Measurements from ENCODE around the gene SNTB2. TPM values are rescaled to one million over a fixed set of nuclear protein-coding genes. Genes with fewer than 3 reads are reported as not detected.

Gene SNTB2
- total and polyA plus RNA-seq, 9 of the 15 experiments (the other 6 are each of a cell fraction or from before 2014, with no cell fraction given) = 1.2 to 13.7 (median 5.7) TPM

GRCh38 chr16:69311533-69312387 is 124.8 kb downstream of the SNTB2 start (continued):
- TF ChIP-seq, protein P1, sequence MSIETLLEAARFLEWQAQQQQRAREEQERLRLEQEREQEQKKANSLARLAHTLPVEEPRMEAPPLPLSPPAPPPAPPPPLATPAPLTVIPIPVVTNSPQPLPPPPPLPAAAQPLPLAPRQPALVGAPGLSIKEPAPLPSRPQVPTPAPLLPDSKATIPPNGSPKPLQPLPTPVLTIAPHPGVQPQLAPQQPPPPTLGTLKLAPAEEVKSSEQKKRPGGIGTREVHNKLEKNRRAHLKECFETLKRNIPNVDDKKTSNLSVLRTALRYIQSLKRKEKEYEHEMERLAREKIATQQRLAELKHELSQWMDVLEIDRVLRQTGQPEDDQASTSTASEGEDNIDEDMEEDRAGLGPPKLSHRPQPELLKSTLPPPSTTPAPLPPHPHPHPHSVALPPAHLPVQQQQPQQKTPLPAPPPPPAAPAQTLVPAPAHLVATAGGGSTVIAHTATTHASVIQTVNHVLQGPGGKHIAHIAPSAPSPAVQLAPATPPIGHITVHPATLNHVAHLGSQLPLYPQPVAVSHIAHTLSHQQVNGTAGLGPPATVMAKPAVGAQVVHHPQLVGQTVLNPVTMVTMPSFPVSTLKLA (conservative IDR thresholded peaks at IDR 0.05) = peak in 1 of 2 experiments; percentile 36; a peak in 1 of 4 replicates
- TF ChIP-seq GABPB2 (CRISPR knock-in tag; conservative IDR thresholded peaks at IDR 0.05) = no peak
- no peak; the same call in 1 of the 2 replicates for TF ChIP-seq ATF7 (IDR thresholded peaks at IDR 0.05)
- no peak for TF ChIP-seq AFF1 (IDR thresholded peaks at IDR 0.05; ENCODE audit: low read depth in 1 of 2, partially characterized antibody in 2 of 2)
- no peak for TF ChIP-seq SLC30A9 (CRISPR knock-in tag; IDR thresholded peaks at IDR 0.05)
- no peak for TF ChIP-seq HSF4 (CRISPR knock-in tag; IDR thresholded peaks at IDR 0.05; ENCODE audit: borderline replicate concordance)
- TF ChIP-seq MBD2 (IDR thresholded peaks at IDR 0.05; ENCODE audit: borderline replicate concordance, low read depth) = no peak
- TF ChIP-seq ZNF586 (CRISPR knock-in tag; conservative IDR thresholded peaks at IDR 0.05) = no peak
- no peak for TF ChIP-seq ZNF384 (IDR thresholded peaks at IDR 0.05; ENCODE audit: low read depth, low read length)
- no peak for TF ChIP-seq ARID3A (IDR thresholded peaks at IDR 0.05; ENCODE audit: borderline replicate concordance, low read depth, low read length)
- no peak for TF ChIP-seq HOXB6 (CRISPR knock-in tag; IDR thresholded peaks at IDR 0.05; ENCODE audit: borderline replicate concordance)
- TF ChIP-seq BRCA1 (IDR thresholded peaks at IDR 0.05) = no peak
- no peak for TF ChIP-seq BRCA1 (CRISPR knock-in tag; IDR thresholded peaks at IDR 0.05)
- TF ChIP-seq SMAD1 (IDR thresholded peaks at IDR 0.05; ENCODE audit: low read depth, low read length, partially characterized antibody) = no peak
- no peak for TF ChIP-seq TAF7 (tag; IDR thresholded peaks at IDR 0.05)
- no peak for TF ChIP-seq ZNF668 (CRISPR knock-in tag; IDR thresholded peaks at IDR 0.05)
- no peak for TF ChIP-seq ZNF75A (CRISPR knock-in tag; IDR thresholded peaks at IDR 0.05)
- no peak for TF ChIP-seq ZNF197 (CRISPR knock-in tag; IDR thresholded peaks at IDR 0.05; ENCODE audit: low read depth)
- no peak for TF ChIP-seq RFX7 (CRISPR knock-in tag; IDR thresholded peaks at IDR 0.05)

Measured in K562 (cell line).